ENCODE measurements around the gene CTDP1.

CTDP1 gene

GRCh38 chr18:79695856-79696850 lies 16.6 kb downstream of the CTDP1 start:
- no peak overlapping the region for H3K27ac ChIP-seq
- TF ChIP-seq CTCF (conservative IDR thresholded peaks at IDR 0.05; ENCODE audit: low read depth), result no peak
- ChIA-PET CTCF (no interaction called here), POLR2A (ENCODE audit: low non-redundant PET) (no interaction called here)
- no peak for DNase-seq (ENCODE audit: low spot score)

GRCh38 chr18:79697178-79697577 lies 17.6 kb downstream of the CTDP1 start:
- POLR2A ChIA-PET (ENCODE audit: low non-redundant PET), result no interaction called here
- CTCF ChIA-PET, result no interaction called here
- no peak for TF ChIP-seq CTCF (conservative IDR thresholded peaks at IDR 0.05; ENCODE audit: low read depth)
- DNase-seq (ENCODE audit: low spot score), result no peak
- H3K27ac ChIP-seq, result no peak overlapping the region

- POLR2A ChIA-PET (ENCODE audit: low non-redundant PET), result no interaction called here
Observed at GRCh38 chr18:79697976-79698375, 18.4 kb downstream of the CTDP1 start.

DNA sequence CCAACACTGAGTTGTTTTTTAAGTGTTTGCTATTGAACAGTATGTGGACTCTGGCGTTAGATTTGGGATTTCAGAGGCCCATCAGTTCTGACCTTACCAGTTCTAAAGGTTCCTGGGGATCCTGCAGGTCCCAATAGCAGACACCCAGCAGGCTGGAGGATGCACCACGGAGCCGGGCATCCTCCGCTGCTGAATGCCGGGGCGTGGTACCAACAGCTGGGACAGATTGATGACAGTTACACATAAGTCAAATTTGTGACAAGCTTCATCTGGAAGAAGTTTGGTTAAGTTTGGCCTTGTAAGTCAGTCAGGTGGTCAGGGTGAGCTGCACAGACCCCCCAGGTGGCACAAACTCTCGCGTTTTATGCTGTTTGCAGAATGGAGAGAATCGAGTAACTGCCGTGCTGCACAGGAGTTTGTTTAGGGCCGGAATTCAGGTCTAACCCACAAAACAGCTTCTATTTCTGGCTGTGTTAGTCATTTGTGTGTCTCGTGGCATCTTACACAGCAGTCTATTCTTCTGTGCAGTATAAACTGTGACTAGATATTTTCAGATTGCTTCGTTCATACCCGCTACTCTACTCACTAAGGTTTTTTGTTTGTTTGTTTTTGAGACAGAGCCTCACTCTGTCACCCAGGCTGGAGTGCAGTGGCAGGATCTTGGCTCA lies 19.2 kb downstream of the CTDP1 start:
- DNase-seq (ENCODE audit: low spot score), result no peak
- TF ChIP-seq CTCF (conservative IDR thresholded peaks at IDR 0.05; ENCODE audit: low read depth), result no peak
- CTCF ChIA-PET, result no interaction called here
- no peak overlapping the region for H3K27ac ChIP-seq
- POLR2A ChIA-PET (ENCODE audit: low non-redundant PET), result interaction anchor here (0.6 kb wide), 1 partner anchor 151 kb away, joined by 3 read pairs; no protein-coding TSS in a partner anchor

More at GRCh38 chr18:79697976-79698375, 18.4 kb downstream of the CTDP1 start:
- DNase-seq (ENCODE audit: low spot score), result no peak
- CTCF ChIA-PET, result no interaction called here
- no peak for TF ChIP-seq CTCF (conservative IDR thresholded peaks at IDR 0.05; ENCODE audit: low read depth)
- H3K27ac ChIP-seq, result no peak overlapping the region

- no peak for TF ChIP-seq CTCF (conservative IDR thresholded peaks at IDR 0.05; ENCODE audit: low read depth)
- CTCF ChIA-PET, result no interaction called here
Observed at GRCh38 chr18:79699653-79700052, 20.1 kb downstream of the CTDP1 start.

GRCh38 chr18:79702906-79703305 lies 23.3 kb downstream of the CTDP1 start:
- TF ChIP-seq CTCF (conservative IDR thresholded peaks at IDR 0.05; ENCODE audit: low read depth), result no peak
- CTCF ChIA-PET, result no interaction called here
- no peak for DNase-seq (ENCODE audit: low spot score)
- POLR2A ChIA-PET (ENCODE audit: low non-redundant PET), result no interaction called here
- H3K27ac ChIP-seq, result no peak overlapping the region

More at GRCh38 chr18:79699653-79700052, 20.1 kb downstream of the CTDP1 start:
- H3K27ac ChIP-seq, result no peak overlapping the region
- DNase-seq (ENCODE audit: low spot score), result no peak
- POLR2A ChIA-PET (ENCODE audit: low non-redundant PET), result no interaction called here

All from RWPE1 (cell line).